HEK293T (cell line): Measurements from ENCODE around the gene DIMT1.

Source experiments
- CTCF ChIA-PET: fragments of 350-600 bp; formaldehyde crosslinking; extraction: SDS; loops from one replicate; lab custom pipeline; 2021; ENCODE audit warnings: antibody characterized with exemption, inconsistent platforms; lab: Yijun Ruan, JAX
- POLR2A ChIA-PET: fragments of 350-600 bp; formaldehyde crosslinking; extraction: SDS; loops from one replicate; lab custom pipeline; 2020; ENCODE audit warnings: antibody characterized with exemption, inconsistent platforms; lab: Yijun Ruan, JAX
- DNase-seq: peaks from one replicate; pipeline ENCODE4 v3.0.0; 2012; ENCODE audit warnings: mixed read lengths; ENCODE audit errors: extremely low spot score
- ARNT ChIP-seq: fragments of 450-650 bp; IDR thresholded peaks from 2 replicates; pipeline ENCODE4 v1.6.1; 2017; ENCODE audit warnings: mild to moderate bottlenecking
- BHLHE40 ChIP-seq: fragments of 450-650 bp; IDR thresholded peaks from 2 replicates; pipeline ENCODE4 v1.6.1; 2016; ENCODE audit warnings: mild to moderate bottlenecking, moderate library complexity, borderline replicate concordance
- CTBP1 ChIP-seq: fragments of 450-650 bp; IDR thresholded peaks from 2 replicates; pipeline ENCODE4 v1.6.1; 2016; ENCODE audit warnings: borderline replicate concordance
- ELF4 ChIP-seq: fragments of 450-650 bp; IDR thresholded peaks from 2 replicates; pipeline ENCODE4 v1.6.1; 2017; ENCODE audit warnings: antibody characterized with exemption
- FOXA1 ChIP-seq: fragments of 450-650 bp; IDR thresholded peaks from 2 replicates; pipeline ENCODE4 v1.6.1; 2016; ENCODE audit warnings: mild to moderate bottlenecking
- FOXK2 ChIP-seq: fragments of 450-650 bp; IDR thresholded peaks from 2 replicates; pipeline ENCODE4 v1.6.1; 2016; ENCODE audit warnings: mild to moderate bottlenecking
- FOXM1 ChIP-seq: fragments of 450-650 bp; IDR thresholded peaks from 2 replicates; pipeline ENCODE4 v1.6.1; 2017; ENCODE audit warnings: mild to moderate bottlenecking, borderline replicate concordance
- L3MBTL2 ChIP-seq: fragments of 450-650 bp; conservative IDR thresholded peaks from 2 replicates; pipeline ENCODE4 v1.6.1; 2016; ENCODE audit warnings: mild to moderate bottlenecking
- LEF1 ChIP-seq: fragments of 450-650 bp; IDR thresholded peaks from 2 replicates; pipeline ENCODE4 v1.6.1; 2017; ENCODE audit warnings: mild to moderate bottlenecking, borderline replicate concordance
- NFRKB ChIP-seq: fragments of 450-650 bp; IDR thresholded peaks from 2 replicates; pipeline ENCODE4 v1.6.1; 2016; ENCODE audit warnings: mild to moderate bottlenecking, moderate library complexity
- SP1 ChIP-seq: fragments of 450-650 bp; IDR thresholded peaks from 2 replicates; pipeline ENCODE4 v1.6.1; 2017
- SUZ12 ChIP-seq: fragments of 450-650 bp; IDR thresholded peaks from 2 replicates; pipeline ENCODE4 v1.6.1; 2016; ENCODE audit warnings: mild to moderate bottlenecking
- TARDBP ChIP-seq: fragments of 450-650 bp; IDR thresholded peaks from 2 replicates; pipeline ENCODE4 v1.6.1; 2016
- ZNF384 ChIP-seq: fragments of 450-650 bp; IDR thresholded peaks from 2 replicates; pipeline ENCODE4 v1.6.1; 2016

The DIMT1 gene

GRCh38 chr5:62340979-62341378 lies 62.7 kb downstream of the DIMT1 start:
- ChIA-PET CTCF (interaction anchor here (0.5 kb wide), 1 partner anchor 63 kb away, joined by 3 read pairs; the partner anchor contains the start of gene DIMT1), POLR2A (no interaction called here)
- DNase-seq, result no peak
- no peak for TF ChIP-seq ZNF384
- no peak for TF ChIP-seq LEF1
- no peak for TF ChIP-seq SUZ12
- no peak for TF ChIP-seq ELF4
- TF ChIP-seq CTBP1, result no peak
- TF ChIP-seq FOXK2, result no peak
- no peak for TF ChIP-seq L3MBTL2
- no peak for TF ChIP-seq NFRKB
- TF ChIP-seq TARDBP, result no peak

DNA sequence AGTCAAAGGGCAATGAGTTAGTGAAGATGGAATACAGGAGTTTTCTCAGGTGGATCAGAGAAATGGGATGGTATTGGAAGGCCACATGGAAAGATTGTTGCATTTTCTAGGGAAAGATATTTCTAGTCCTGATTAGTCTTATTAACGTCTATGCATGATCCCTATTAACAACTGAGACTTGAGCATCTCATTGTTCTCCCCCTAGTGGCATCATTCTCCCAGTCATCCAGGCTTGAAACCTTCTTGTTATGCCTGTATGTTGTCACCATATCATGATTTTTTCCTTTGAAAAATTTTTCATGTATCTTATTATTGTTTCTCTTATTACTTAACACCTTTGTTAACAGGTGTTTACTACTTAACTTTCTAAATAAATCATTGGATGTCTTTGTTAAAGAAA lies 63.3 kb downstream of the DIMT1 start:
- ChIA-PET POLR2A (no interaction called here), CTCF (no interaction called here)
- DNase-seq, result no peak
- TF ChIP-seq ZNF384 (no peak), L3MBTL2 (no peak), NFRKB (no peak), FOXA1 (no peak), BHLHE40 (no peak), CTBP1 (no peak), SP1 (no peak), FOXK2 (no peak), ARNT (no peak), FOXM1 (no peak)
